RWPE2 (cell line): Measurements from ENCODE around the gene CXorf38.

Experiments
- ATAC-seq: fragments of 200-7000 bp; cut with Tn5 transposase; 3 replicates; pipeline ENCODE4 v1.9.1; 2021; ENCODE audit warnings: low read depth
- DNase-seq: peaks from one replicate; pipeline ENCODE4 v3.0.0-alpha.2; 2020; ENCODE audit warnings: low spot score
- H3K27ac ChIP-seq: fragments of 450-650 bp; 2 replicates; pipeline ENCODE4 v1.5.1; 2017; ENCODE audit warnings: mild to moderate bottlenecking; ENCODE audit not compliant: poor library complexity, severe bottlenecking
- H3K27me3 ChIP-seq: fragments of 250-450 bp; sonication (Bioruptor Pico); 2 replicates; pipeline ENCODE4 v1.5.1; 2021; ENCODE audit warnings: mild to moderate bottlenecking, moderate library complexity; ENCODE audit not compliant: insufficient read depth, poor library complexity, severe bottlenecking
- H3K36me3 ChIP-seq: fragments of 250-450 bp; sonication (Bioruptor Pico); 2 replicates; pipeline ENCODE4 v1.5.1; 2020; ENCODE audit warnings: low read depth, mild to moderate bottlenecking, moderate library complexity
- H3K4me1 ChIP-seq: fragments of 250-450 bp; sonication (Bioruptor Pico); 2 replicates; pipeline ENCODE4 v1.5.1; 2021; ENCODE audit warnings: mild to moderate bottlenecking, moderate library complexity; ENCODE audit not compliant: insufficient read depth, poor library complexity, severe bottlenecking
- H3K4me3 ChIP-seq: fragments of 250-450 bp; sonication (Bioruptor Pico); 2 replicates; pipeline ENCODE4 v1.5.1; 2021; ENCODE audit warnings: mild to moderate bottlenecking, moderate library complexity; ENCODE audit not compliant: severe bottlenecking
- H3K9me3 ChIP-seq: fragments of 250-450 bp; sonication (Bioruptor Pico); 2 replicates; pipeline ENCODE4 v1.5.1; 2021; ENCODE audit warnings: mild to moderate bottlenecking, moderate library complexity; ENCODE audit not compliant: severe bottlenecking
- TF ChIP-seq, protein P1 (sequence below): fragments of 450-650 bp; IDR thresholded peaks from one replicate; pipeline ENCODE4 v1.5.1; 2017; ENCODE audit warnings: mild to moderate bottlenecking, moderate library complexity; ENCODE audit not compliant: poor library complexity, severe bottlenecking

CXorf38 gene

DNA sequence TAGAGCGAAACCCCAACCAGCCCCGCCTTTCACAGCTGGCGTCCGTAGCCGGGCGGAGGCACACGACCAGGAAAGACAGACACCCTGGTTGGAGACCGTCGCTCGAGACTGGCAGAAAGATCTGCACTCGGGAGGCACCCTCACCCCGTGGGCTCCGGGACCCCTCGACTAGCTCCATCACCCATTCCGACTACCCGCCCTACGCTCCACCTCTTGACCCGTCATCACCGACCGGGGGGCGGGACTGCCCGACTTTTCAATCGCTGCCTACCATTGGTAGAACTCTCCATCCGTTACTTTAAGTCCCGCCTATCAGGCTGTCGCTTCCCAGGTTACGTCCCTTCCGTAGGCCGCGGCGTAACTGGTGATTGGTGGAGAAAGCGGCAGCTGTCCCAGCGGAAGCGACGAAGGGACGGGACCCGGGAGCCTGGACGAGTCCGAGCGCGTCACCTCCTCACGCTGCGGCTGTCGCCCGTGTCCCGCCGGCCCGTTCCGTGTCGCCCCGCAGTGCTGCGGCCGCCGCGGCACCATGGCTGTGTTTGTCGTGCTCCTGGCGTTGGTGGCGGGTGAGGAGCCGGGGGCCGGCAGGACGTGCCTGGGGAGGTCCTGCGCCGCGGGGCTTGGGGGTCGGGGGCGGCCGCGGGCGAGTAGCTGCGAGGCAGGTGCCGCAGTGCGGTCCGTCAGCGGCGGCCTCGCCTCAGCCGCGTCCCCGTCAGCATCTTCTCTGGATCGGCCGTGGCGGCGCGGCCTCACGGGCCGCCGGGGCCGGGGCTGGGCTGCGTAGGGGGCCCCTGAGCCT is 66.6 kb downstream of the CXorf38 start, which contains the start of gene ATP6AP2:
Gene ATP6AP2, plus strand, starts transcription at position 434 of the 799 bp plus-strand sequence. Its CDS starts 96 bp downstream, at position 530.
- TF ChIP-seq, protein P1, sequence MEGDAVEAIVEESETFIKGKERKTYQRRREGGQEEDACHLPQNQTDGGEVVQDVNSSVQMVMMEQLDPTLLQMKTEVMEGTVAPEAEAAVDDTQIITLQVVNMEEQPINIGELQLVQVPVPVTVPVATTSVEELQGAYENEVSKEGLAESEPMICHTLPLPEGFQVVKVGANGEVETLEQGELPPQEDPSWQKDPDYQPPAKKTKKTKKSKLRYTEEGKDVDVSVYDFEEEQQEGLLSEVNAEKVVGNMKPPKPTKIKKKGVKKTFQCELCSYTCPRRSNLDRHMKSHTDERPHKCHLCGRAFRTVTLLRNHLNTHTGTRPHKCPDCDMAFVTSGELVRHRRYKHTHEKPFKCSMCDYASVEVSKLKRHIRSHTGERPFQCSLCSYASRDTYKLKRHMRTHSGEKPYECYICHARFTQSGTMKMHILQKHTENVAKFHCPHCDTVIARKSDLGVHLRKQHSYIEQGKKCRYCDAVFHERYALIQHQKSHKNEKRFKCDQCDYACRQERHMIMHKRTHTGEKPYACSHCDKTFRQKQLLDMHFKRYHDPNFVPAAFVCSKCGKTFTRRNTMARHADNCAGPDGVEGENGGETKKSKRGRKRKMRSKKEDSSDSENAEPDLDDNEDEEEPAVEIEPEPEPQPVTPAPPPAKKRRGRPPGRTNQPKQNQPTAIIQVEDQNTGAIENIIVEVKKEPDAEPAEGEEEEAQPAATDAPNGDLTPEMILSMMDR, result no peak
- peak within 1 kb of the TSS; percentile 82 for H3K4me3 ChIP-seq
- H3K4me1 ChIP-seq, result no peaks in the 10 kb centered on the region
- no peaks in the 10 kb centered on the region for H3K27me3 ChIP-seq
- H3K9me3 ChIP-seq, result no peaks in the 10 kb centered on the region
- peak; percentile 98 for ATAC-seq
- H3K27ac ChIP-seq, result peak within 1 kb of the TSS; percentile 45
- H3K36me3 ChIP-seq, result no peaks in the 10 kb centered on the region
- peak; percentile 87 for DNase-seq

- no peak overlapping the region for H3K27ac ChIP-seq
- H3K27me3 ChIP-seq, result no peaks in the 10 kb centered on the region
- peak overlapping the region; percentile 82 for H3K4me3 ChIP-seq
- no peaks in the 10 kb centered on the region for H3K9me3 ChIP-seq
- no peaks in the 10 kb centered on the region for H3K4me1 ChIP-seq
- DNase-seq (no peak), ATAC-seq (no peak)
- TF ChIP-seq, protein P1, result no peak
- H3K36me3 ChIP-seq, result no peaks in the 10 kb centered on the region
These were observed 67.3 kb downstream of the CXorf38 start for GRCh38 chrX:40579900-40580536.

GRCh38 chrX:40579141-40579540 is 68.2 kb downstream of the CXorf38 start:
- TF ChIP-seq, protein P1, result no peak
- ATAC-seq (no peak), DNase-seq (no peak)
- Histone ChIP-seq H3K4me3 (no peak overlapping the region), H3K36me3 (no peaks in the 10 kb centered on the region), H3K4me1 (no peaks in the 10 kb centered on the region), H3K9me3 (no peaks in the 10 kb centered on the region), H3K27me3 (no peaks in the 10 kb centered on the region), H3K27ac (no peak overlapping the region)

- Histone ChIP-seq H3K27ac (no peak overlapping the region), H3K9me3 (no peaks in the 10 kb centered on the region), H3K4me3 (no peak overlapping the region), H3K4me1 (no peaks in the 10 kb centered on the region), H3K36me3 (no peaks in the 10 kb centered on the region), H3K27me3 (no peaks in the 10 kb centered on the region)
- DNase-seq (no peak), ATAC-seq (no peak)
- TF ChIP-seq, protein P1, result no peak
These were observed 69.2 kb downstream of the CXorf38 start for GRCh38 chrX:40578039-40578695.
